Measurements from ENCODE around the gene DLG2.

DNA sequence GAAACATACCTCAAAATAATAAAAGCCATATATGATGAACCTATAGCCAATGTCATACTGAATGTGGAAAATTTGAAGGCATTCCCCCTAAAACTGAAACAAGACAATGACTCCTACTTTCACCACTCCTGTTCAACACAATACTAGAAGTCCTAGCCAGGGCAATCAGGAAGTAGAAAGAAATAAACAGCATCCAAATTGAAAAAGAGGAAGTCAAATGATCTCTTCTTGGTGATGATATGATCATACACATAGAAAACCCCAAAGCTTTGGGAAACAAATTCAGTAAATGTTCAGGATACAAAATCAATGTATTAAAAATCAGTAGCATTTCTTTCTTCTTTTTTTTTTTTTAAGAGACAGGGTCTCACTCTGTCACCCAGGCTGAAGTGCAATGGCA is 109.9 kb downstream of the DLG2 start:
- TF ChIP-seq POLR2A (IDR thresholded peaks at IDR 0.05), result no peak
- TF ChIP-seq, protein P1, sequence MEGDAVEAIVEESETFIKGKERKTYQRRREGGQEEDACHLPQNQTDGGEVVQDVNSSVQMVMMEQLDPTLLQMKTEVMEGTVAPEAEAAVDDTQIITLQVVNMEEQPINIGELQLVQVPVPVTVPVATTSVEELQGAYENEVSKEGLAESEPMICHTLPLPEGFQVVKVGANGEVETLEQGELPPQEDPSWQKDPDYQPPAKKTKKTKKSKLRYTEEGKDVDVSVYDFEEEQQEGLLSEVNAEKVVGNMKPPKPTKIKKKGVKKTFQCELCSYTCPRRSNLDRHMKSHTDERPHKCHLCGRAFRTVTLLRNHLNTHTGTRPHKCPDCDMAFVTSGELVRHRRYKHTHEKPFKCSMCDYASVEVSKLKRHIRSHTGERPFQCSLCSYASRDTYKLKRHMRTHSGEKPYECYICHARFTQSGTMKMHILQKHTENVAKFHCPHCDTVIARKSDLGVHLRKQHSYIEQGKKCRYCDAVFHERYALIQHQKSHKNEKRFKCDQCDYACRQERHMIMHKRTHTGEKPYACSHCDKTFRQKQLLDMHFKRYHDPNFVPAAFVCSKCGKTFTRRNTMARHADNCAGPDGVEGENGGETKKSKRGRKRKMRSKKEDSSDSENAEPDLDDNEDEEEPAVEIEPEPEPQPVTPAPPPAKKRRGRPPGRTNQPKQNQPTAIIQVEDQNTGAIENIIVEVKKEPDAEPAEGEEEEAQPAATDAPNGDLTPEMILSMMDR (IDR thresholded peaks at IDR 0.05), result no peak

Data from sigmoid colon (tissue), 3 donors.